Measurements from ENCODE around the gene UBE2E1. TPM values are rescaled to one million over a fixed set of nuclear protein-coding genes. Genes with fewer than 3 reads are reported as not detected.
A peak's percentile ranks its signal among the peaks of the same experiment; 100 is the strongest.
"Not testable (repeated sequence)": the region's sequence is repeated elsewhere in the genome, so short reads cannot be mapped to it uniquely, and the experiment has no call there.

Gene UBE2E1
- total and polyA plus RNA-seq, 2 donors (not counting 1 experiment from before 2014, with no cell fraction given), result 46.7 to 63.7 TPM

DNA sequence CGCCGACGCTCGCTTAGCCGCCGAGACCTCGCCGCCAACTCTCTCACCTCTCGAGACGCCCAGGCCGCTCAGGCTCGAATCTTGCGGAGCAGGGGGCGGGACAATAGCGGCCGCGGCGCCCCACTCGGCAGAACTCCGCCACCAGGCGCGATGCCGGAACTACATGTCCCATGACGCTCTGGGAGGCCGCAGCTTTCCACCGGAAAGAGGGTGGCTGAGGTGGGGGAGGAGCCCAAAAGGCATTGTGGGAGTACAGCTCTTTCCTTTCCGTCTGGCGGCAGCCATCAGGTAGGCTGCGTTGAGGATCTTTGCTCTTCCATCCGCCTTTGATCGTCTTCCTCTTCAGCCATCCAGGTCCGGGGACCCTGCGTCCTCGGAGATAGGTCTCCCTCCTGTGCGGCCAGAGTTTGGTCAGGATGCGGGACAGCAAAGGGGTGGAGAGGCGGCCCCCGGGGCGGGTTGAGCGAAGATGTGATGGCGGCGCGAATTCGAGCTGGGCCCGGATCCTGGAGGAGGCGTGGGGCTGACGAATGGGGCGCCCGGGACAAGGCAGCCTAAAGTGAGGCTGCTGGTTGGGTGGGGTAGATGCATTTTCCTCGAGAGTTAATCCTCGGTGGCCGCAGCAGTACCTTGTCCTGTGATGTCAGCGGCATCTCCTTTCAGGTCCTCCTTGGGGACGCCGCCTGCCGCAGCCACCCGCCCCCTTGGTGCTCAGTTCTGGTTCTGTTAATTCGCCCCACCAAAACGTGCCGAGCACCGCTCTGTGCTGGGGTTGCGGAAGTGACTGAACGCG is 111.3 kb downstream of the UBE2E1 start, which contains the start of the genes NKIRAS1 and RPL15:
TSS of gene NKIRAS1 (minus strand) at position 105 of the 793 bp plus-strand sequence. CDS start 6,086 bp downstream, outside the sequence.
TSS of gene RPL15 (plus strand) at position 247 of the 793 bp plus-strand sequence. CDS start 728 bp downstream, outside the sequence.
- TF ChIP-seq, protein P1, sequence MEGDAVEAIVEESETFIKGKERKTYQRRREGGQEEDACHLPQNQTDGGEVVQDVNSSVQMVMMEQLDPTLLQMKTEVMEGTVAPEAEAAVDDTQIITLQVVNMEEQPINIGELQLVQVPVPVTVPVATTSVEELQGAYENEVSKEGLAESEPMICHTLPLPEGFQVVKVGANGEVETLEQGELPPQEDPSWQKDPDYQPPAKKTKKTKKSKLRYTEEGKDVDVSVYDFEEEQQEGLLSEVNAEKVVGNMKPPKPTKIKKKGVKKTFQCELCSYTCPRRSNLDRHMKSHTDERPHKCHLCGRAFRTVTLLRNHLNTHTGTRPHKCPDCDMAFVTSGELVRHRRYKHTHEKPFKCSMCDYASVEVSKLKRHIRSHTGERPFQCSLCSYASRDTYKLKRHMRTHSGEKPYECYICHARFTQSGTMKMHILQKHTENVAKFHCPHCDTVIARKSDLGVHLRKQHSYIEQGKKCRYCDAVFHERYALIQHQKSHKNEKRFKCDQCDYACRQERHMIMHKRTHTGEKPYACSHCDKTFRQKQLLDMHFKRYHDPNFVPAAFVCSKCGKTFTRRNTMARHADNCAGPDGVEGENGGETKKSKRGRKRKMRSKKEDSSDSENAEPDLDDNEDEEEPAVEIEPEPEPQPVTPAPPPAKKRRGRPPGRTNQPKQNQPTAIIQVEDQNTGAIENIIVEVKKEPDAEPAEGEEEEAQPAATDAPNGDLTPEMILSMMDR (IDR thresholded peaks at IDR 0.05), result peak; percentile 36
- no peak for TF ChIP-seq EZH2 (IDR thresholded peaks at IDR 0.05; ENCODE audit: borderline replicate concordance, insufficient read depth, low read depth, low read length, poor library complexity, severe bottlenecking)
- Histone ChIP-seq H3K27me3 (replicated peaks in 1 of 4; ENCODE audit: control extremely low read depth in 1 of 4, control insufficient read depth in 3 of 4, insufficient read depth in 4 of 4, low read length in 3 of 4) (no peaks in the 10 kb centered on the region), H3K9ac (ENCODE audit: low read length) (peak within 1 kb of the TSS; percentile 93), H3K79me2 (ENCODE audit: control insufficient read depth, insufficient read depth, low read length) (peaks cover 42% of the 10 kb centered on the region), H3K4me2 (replicated peaks; ENCODE audit: low read depth, low read length, poor library complexity, severe bottlenecking) (peak within 1 kb of the TSS; percentile 92), H3K4me1 (ENCODE audit: control insufficient read depth in 2 of 2, insufficient read depth in 2 of 2, low read length in 2 of 2) (peaks cover 33 to 35% of the 10 kb centered on the region in 2 donors), H3K27ac (ENCODE audit: low read length in 2 of 2) (peak within 1 kb of the TSS; percentile 85 to 94), H3K9me3 (ENCODE audit: control extremely low read depth in 1 of 3, control insufficient read depth in 2 of 3, insufficient read depth in 1 of 3, low read length in 2 of 3) (no peaks in the 10 kb centered on the region), H3K36me3 (replicated peaks in 1 of 2; ENCODE audit: control extremely low read depth in 1 of 2, control insufficient read depth in 1 of 2, extremely low read depth in 1 of 2, insufficient read depth in 2 of 2, low read length in 1 of 2) (peaks cover 5 to 41% of the 10 kb centered on the region in 2 experiments), H2AFZ (ENCODE audit: insufficient read depth, low read depth, low read length, poor library complexity, severe bottlenecking) (peak within 1 kb of the TSS; percentile 93), H4K20me1 (ENCODE audit: control insufficient read depth, insufficient read depth, low read length, poor library complexity, severe bottlenecking) (peaks cover 39% of the 10 kb centered on the region), H3K4me3 (ENCODE audit: control extremely low read depth in 1 of 5, extremely low read depth in 1 of 5, insufficient read depth in 1 of 5, low read depth in 2 of 5, low read length in 4 of 5) (peak within 1 kb of the TSS; percentile 83 to 99 (median 99))
- ATAC-seq (ENCODE audit: low read depth), result peak; percentile 92
- peaks cover 51% of the 10 kb centered on the region for H3K4me1 Mint-ChIP-seq
- peak; percentile 97 for DNase-seq
- CTCF ChIA-PET, result interaction anchor here (0.8 to 2.5 kb wide), 8 partner anchors 17 to 109 kb away, joined by 3 to 11 read pairs (median 3); no protein-coding TSS in a partner anchor
- intact Hi-C loops (cut with micrococcal nuclease), result loop anchor here (1.0 to 10.0 kb wide), 6 partner anchors 28 to 1748 kb away; partner anchors contain the start of genes NR1D2, TOP2B and UBE2E2
- H3K27ac Mint-ChIP-seq, result peak within 1 kb of the TSS; percentile 99
- POLR2A ChIA-PET, result interaction anchor here (0.6 to 2.3 kb wide), 13 partner anchors 8 to 715 kb away, joined by 3 to 35 read pairs (median 3); partner anchors contain the start of gene NR1D2
- H3K27me3 Mint-ChIP-seq, result peaks cover 4% of the 10 kb centered on the region
- H3K4me3 Mint-ChIP-seq, result peak within 1 kb of the TSS; percentile 99
- under 1% methylated on average over 64 of the region's 64 CpGs for WGBS (ENCODE audit: insufficient coverage)
- H3K9me3 Mint-ChIP-seq (ENCODE audit: insufficient read depth), result no peaks in the 10 kb centered on the region

DNA sequence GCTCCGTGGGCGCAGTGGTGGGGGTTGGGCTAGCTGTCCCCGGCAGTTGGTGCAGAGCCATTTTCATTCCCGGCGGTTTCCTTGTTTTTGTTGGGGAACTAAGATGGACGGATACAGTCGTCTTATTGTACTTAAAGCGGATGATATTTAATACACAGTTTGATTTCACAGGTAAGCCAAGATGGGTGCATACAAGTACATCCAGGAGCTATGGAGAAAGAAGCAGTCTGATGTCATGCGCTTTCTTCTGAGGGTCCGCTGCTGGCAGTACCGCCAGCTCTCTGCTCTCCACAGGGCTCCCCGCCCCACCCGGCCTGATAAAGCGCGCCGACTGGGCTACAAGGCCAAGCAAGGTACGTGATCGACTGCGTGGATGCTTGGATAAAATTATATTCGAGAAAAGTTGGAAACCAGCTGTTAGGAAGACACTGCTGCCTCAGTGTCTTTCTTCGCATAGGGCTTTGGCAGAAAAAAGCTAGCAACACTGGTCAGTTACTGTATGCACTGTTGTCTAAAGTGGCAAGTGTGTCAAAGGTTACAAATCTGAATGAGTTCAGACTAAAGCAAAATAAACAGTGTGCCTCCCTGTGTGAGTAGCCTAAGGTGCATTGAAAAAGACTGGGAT is 112.0 kb downstream of the UBE2E1 start:
- Mint-ChIP-seq H3K4me3 (peak overlapping the region; percentile 99), H3K27ac (peak overlapping the region; percentile 99), H3K4me1 (peaks cover 50% of the 10 kb centered on the region)
- Histone ChIP-seq H4K20me1 (ENCODE audit: control insufficient read depth, insufficient read depth, low read length, poor library complexity, severe bottlenecking) (peaks cover 39% of the 10 kb centered on the region), H3K36me3 (replicated peaks in 1 of 2; ENCODE audit: control extremely low read depth in 1 of 2, control insufficient read depth in 1 of 2, extremely low read depth in 1 of 2, insufficient read depth in 2 of 2, low read length in 1 of 2) (peaks cover 5 to 43% of the 10 kb centered on the region in 2 experiments), H3K9ac (ENCODE audit: low read length) (peak overlapping the region; percentile 93), H3K79me2 (ENCODE audit: control insufficient read depth, insufficient read depth, low read length) (peaks cover 42% of the 10 kb centered on the region), H3K27ac (ENCODE audit: low read length in 2 of 2) (peak overlapping the region; percentile 85 to 94), H3K4me3 (ENCODE audit: control extremely low read depth in 1 of 5, extremely low read depth in 1 of 5, insufficient read depth in 1 of 5, low read depth in 2 of 5, low read length in 4 of 5) (peak overlapping the region; percentile 83 to 99 (median 99)), H3K4me1 (ENCODE audit: control insufficient read depth in 2 of 2, insufficient read depth in 2 of 2, low read length in 2 of 2) (peaks cover 33 to 35% of the 10 kb centered on the region in 2 donors), H3K4me2 (replicated peaks; ENCODE audit: low read depth, low read length, poor library complexity, severe bottlenecking) (peak overlapping the region; percentile 92)
- H3K27me3 Mint-ChIP-seq; H2AFZ ChIP-seq (ENCODE audit: insufficient read depth, low read depth, low read length, poor library complexity, severe bottlenecking); ATAC-seq (ENCODE audit: low read depth); H3K9me3 ChIP-seq (ENCODE audit: control extremely low read depth in 1 of 3, control insufficient read depth in 2 of 3, insufficient read depth in 1 of 3, low read length in 2 of 3); H3K9me3 Mint-ChIP-seq (ENCODE audit: insufficient read depth); H3K27me3 ChIP-seq (replicated peaks in 1 of 4; ENCODE audit: control extremely low read depth in 1 of 4, control insufficient read depth in 3 of 4, insufficient read depth in 4 of 4, low read length in 3 of 4): not testable (repeated sequence)
- DNase-seq, result peak; percentile 24
- WGBS (ENCODE audit: insufficient coverage), result 1% methylated on average over 16 of the region's 21 CpGs
- POLR2A ChIA-PET, result interaction anchor here (0.6 to 2.3 kb wide), 8 partner anchors 10 to 112 kb away, joined by 3 to 35 read pairs (median 6); partner anchors contain the start of genes NR1D2 and UBE2E1
- intact Hi-C loops (cut with micrococcal nuclease), result loop anchor here (1.0 to 10.0 kb wide), 4 partner anchors 28 to 1747 kb away; partner anchors contain the start of genes NR1D2 and TOP2B
- CTCF ChIA-PET, result interaction anchor here (0.6 to 2.5 kb wide), 7 partner anchors 21 to 245 kb away, joined by 3 to 11 read pairs (median 3); no protein-coding TSS in a partner anchor

Measured in B cell (primary cell).